ENCODE measurements around the gene RNF43.

Gene RNF43

GRCh38 chr17:58382108-58382871 is 35.0 kb downstream of the RNF43 start:
- no peak for FAIRE-seq
- no peak for DNase-seq (ENCODE audit: insufficient read length, low spot score)
- no peak for TF ChIP-seq CTCF (IDR thresholded peaks at IDR 0.05; ENCODE audit: insufficient read depth, missing control alignments)

- DNase-seq (ENCODE audit: insufficient read length, low spot score) = no peak
- no peak for FAIRE-seq
- TF ChIP-seq CTCF (IDR thresholded peaks at IDR 0.05; ENCODE audit: insufficient read depth, missing control alignments) = no peak
Observed at GRCh38 chr17:58381124-58382035, 36.0 kb downstream of the RNF43 start.

GRCh38 chr17:58380207-58381123 is 36.9 kb downstream of the RNF43 start:
- DNase-seq (ENCODE audit: insufficient read length, low spot score) = no peak
- FAIRE-seq = no peak
- no peak for TF ChIP-seq CTCF (IDR thresholded peaks at IDR 0.05; ENCODE audit: insufficient read depth, missing control alignments)

GRCh38 chr17:58379511-58379824 is 37.9 kb downstream of the RNF43 start:
- DNase-seq (ENCODE audit: insufficient read length, low spot score) = no peak
- no peak for FAIRE-seq
- no peak for TF ChIP-seq CTCF (IDR thresholded peaks at IDR 0.05; ENCODE audit: insufficient read depth, missing control alignments)

- TF ChIP-seq CTCF (IDR thresholded peaks at IDR 0.05; ENCODE audit: insufficient read depth, missing control alignments) = no peak
- FAIRE-seq (no peak), DNase-seq (ENCODE audit: insufficient read length, low spot score) (no peak)
Observed at GRCh38 chr17:58378733-58379510, 38.4 kb downstream of the RNF43 start.

GRCh38 chr17:58377661-58378060 is 39.7 kb downstream of the RNF43 start:
- TF ChIP-seq CTCF (IDR thresholded peaks at IDR 0.05; ENCODE audit: insufficient read depth, missing control alignments) = no peak
- FAIRE-seq = no peak
- DNase-seq (ENCODE audit: insufficient read length, low spot score) = no peak
